NCI-H82 treated with DMSO at 0.1 percent for 48 hours (cell line): ENCODE measurements around the gene SLC1A3.

Experiments used
- DNase-seq: peaks from one replicate; lab custom pipeline; 2025; ENCODE audit not compliant: unreplicated experiment; lab: John Stamatoyannopoulos, UW

SLC1A3 gene

DNA sequence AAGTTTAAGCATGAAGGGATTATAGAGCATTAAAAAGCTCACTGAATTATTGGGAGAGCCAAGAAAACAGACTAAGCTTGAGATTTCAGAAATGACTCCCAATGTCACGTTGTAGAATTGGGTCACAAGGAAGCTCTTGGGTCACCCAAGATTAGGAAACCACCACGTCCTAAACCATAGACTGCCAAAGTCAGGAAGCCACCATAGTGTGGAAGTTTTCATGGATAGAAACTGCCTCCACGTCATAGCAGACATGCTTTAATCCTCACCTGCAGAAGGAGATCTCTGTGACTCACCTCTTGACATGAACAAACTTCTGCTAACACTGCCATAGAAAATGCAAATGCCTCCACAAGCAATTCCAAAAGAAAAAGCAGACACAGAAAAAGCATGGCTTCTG lies 106.3 kb downstream of the SLC1A3 start:
- DNase-seq: no peak

DNA sequence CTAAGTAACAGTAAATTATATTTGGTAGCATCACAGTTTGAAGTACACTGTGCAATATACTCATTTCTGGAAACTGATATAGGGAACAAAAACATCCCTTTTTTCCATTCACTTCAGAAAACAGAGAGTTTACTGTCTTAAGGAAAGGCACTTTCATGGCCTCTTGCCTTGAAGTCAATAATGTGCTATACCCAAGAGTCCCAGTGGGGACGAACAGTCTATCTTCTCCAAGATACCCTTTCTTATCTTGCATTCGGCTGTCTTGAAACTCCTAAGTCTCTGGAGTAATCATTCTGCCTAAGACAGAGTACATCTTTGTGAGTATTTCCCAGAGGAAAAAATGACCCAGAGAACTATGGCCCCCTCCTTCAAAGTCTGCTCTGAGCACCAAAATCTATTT lies 107.1 kb downstream of the SLC1A3 start:
- DNase-seq: no peak

DNA sequence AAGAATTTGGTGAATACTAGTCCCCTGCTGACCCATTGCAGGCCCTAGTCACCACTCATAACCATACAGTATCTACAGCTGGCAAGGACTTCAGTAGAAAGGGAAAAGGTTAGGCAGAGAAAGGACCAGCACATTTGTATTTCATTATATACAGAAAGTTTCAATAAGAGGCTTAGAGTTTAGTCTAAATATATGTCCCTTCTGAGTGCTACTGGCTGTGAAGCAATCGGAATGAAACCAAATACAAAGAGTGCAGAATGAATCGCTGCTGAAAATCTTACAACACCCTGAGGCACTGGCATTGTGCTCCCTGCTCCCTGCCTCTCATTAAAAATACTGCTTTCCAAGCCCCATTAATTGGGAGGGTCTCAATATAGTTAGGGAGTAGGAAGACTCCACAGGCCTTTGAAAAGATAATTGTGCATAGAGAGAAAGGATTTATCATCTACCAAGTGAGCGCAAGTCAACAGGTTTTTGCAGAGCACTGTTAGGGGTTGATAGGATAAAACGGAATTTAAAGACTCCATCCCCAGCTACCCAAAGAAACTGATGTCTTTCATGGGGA lies 110.8 kb downstream of the SLC1A3 start:
- no peak for DNase-seq

DNA sequence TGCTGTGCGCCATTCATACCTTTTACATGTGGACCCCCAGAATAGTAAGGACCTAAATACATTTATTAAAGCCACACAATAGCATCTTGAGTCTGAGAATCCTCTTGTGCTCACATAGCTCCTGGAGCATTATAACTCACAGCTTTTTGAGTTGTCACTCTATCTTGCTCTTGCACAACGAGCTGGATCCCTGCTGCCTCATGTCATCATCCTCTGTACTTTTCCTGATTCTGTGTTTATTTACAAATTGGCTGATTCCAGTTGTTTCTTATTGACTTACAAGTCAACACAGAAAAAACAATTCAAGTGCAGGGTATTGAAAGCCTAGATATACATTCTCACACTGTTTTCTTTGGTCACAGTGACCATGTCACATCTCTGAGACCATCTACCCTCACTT lies 112.9 kb downstream of the SLC1A3 start:
- no peak for DNase-seq

DNA sequence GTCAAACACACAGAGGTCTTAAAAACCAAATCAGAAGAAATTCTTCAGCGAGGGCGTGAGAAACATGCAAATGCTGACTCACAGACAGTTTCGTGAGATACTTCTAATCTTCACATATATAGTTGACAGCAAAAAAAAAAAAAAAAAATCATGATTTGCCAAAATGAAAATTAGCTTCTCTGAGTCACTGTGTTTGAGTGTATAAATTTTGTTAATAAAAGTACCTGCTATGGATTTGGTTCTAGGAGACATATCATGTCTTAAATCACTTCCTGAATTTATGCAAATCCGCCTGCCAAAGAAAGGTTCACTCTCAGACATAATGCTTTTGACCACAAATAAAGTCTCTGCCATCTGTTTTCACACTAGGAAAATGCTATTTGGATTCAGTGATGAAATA lies 114.3 kb downstream of the SLC1A3 start:
- DNase-seq: no peak

DNA sequence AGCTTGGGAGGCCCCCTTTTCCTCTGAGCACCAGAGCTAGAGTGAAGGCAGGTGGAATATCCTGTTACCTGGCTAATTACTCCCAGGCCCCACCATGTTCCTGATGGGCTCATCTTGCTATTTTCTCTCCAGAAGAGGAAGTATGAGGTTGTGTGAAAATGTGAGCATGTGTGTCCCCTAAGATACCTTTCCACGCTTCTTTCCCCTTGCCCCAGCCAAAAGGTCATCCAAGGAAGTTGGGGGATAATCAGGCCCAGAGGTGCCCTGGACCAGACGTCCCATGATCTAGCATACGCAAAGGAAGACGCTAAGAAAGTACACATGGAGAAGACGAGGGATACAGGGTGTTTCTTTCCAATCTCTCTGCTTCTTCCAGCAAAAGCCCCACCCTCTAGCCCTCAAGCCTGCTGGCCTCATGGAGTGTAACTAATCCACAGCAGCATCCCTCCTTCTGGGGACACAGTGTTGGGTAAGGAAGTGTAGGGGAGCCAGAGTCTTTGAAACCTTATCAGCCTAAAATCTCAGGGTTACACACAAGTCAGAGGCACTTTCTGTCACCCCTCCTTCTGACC lies 115.3 kb downstream of the SLC1A3 start:
- DNase-seq: no peak

DNA sequence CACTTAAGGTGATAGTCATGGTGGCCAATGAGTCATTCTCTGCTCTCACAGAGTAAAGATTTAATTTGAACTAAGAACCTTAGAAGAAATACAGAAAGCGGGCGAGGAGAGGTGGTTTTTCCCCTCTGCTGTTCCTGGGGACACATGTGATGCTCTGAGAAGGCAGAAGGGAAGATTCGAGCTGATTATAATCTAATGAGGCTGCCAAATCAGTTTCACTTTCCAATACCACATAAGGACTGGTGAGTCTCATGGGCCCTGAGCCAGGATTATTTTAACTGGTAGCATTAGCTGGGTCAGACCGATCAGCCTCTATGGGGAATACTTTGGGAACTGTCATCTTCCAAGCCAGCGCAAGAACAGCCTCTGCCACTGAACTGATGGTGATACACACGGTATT lies 116.5 kb downstream of the SLC1A3 start:
- DNase-seq: no peak

DNA sequence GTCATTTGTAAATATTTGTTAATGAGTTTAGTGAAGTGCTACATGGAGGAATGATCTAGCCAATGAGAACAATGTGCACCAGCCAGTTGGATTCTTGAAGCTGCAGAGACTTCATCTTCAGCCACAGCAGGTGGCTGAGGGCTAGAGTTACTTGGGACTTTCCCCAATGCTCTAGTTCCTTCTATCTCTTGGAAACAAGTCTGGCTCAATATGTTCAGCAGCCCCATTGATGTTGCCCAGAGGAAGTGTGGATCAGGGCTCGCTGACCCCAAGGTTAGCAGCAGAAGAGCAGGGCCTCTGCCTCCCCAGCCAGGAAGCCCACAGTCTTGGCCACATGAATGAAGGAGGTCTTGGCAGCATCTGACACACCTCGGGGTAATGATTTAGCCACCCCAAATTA lies 117.5 kb downstream of the SLC1A3 start:
- no peak for DNase-seq

DNA sequence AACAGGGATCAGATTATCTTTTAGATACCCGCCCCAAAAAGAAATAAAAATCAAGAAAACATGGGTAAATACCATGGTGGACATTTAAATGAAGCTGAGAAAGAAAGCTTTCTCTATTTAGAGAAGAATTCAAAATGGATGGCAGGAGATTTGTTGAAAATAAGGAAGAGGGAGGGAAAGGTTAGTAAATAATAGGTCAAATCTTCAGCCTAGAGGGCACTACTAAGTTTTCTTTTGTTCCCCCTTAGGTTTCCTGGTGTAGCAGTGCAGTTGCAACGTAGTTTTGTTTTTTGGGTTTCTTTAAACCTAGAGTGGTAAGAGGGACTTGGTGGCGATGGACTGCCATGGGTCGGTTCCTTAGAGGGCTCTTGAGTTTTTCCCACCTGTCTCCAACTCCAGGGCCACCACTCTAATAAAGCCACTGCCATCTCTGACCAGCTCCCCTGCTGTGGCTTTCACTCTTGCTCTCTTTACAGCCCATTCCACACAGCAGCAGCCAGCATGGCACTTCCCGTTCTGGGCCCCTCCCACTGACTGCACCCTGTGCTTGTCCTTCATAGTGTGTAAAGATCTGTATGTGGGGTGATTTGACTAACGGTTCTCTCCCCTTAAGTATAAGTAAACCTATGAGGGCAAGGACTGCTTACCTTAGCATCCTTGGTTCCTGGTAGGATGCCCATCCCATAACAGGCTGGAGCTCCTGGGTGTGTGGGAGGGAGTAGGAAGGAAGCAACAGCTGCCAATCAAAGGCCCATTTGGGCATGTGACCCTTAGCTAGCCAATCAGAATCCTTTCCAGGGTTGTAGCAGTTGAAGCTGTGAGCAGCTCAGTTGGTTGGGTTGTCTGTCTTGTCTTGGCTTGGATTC lies 118.3 kb downstream of the SLC1A3 start:
- no peak for DNase-seq

DNA sequence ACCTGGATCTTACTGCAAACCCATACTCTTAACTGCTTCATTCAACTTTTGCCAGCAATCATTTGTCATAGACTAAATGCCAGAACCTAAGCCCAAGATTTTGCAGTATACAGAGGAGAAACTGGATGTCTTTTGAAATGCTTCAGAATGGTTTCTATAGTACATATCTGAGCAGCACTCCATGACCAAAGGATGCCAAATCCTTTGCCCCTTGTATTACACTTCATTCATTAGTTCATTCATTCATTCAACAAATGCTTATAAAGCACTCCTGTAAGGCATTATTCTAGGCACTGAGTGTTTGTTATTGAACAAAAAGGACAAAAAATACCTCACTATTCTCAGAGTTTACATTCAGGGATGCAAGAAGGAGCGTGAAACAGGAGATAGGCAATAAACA lies 119.9 kb downstream of the SLC1A3 start:
- DNase-seq: no peak

DNA sequence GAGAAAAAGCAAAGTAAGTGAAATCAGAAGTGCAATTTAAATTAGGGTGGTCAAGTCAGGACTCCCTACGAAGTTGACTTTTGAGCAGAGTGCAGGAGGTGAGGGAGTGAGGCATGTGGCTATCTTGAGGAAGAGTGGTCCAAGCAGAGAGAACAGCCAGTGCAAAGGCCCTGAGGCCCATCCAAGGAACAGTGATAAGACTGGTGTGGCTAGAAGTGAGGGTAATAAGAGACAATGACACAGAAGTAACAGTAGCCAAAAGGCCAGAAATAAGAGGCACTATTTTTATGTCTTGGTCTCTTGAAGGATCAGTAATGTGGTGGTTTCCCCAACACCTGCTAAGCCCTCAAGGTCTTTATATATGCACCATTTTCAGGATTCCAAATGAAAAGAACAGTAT lies 120.4 kb downstream of the SLC1A3 start:
- DNase-seq: no peak

DNA sequence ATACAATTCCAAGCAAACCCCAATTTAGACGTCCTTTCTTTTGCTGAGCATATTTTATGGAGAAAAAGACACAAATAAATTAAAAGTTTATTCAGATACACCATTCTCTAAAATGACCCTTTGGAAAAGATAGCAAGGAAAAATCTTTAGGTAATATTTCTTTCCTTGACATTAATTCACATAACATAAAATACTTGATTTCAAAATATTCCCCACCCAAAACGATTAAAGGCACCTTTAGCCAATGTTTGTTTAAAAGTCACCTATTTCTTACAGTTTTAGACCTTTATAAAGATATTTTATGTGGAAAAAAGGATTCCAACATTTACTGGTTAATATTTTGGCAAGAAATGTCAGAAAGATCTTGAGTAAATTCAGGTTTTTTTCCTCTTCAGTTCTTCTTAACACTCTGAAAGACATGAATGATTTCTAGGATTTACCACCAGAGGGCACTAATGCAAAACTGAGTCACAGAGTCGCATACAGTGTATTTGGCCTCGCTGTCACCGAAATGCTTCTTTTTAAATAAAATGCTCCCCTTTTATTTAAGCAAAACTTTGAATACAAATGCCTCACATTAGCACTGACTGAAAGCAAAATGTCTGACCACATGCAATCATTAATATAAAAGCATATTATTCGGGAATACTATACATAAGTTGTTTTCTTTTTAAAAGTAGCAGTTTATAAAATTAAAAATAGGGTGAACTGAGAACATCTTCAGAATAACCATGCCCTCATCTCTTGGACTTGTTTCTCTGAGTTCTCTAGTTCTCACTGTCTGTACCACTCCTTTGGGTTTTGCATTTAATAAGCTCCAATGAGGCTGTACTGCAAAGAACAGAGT lies 122.5 kb downstream of the SLC1A3 start:
- peak; percentile 17 for DNase-seq

DNA sequence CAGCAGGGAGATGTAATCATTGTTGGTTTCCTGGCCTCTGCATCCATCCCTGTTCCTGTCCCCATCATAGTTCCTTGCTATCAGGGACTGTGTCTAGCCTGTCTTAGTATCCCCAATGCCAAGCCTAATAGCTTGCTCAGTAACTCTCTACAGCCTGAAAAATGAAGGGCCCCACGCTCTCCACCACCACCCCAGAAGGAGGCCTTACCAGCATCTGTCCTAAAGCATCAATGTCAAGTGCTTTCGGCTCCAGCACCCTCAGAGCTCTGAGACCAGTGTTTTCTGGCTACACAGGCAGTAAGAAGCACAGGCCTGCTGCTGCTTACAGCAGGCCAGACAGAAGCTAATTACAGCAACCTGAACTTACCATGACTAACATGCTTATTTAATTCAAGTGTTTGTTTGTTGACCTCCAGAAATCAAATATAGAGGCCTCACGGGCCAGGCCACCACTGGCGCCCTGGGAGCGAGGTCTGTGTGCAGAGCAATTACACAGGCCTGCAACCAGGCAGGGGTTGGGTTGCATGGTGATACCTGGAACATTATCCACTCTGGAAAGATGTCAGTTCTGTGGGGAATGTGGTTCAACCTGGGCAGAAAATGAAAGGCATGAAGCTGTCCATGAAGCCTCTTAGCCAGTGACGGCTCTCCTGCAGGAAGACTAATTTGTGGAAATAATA lies 124.3 kb downstream of the SLC1A3 start:
- DNase-seq: no peak

DNA sequence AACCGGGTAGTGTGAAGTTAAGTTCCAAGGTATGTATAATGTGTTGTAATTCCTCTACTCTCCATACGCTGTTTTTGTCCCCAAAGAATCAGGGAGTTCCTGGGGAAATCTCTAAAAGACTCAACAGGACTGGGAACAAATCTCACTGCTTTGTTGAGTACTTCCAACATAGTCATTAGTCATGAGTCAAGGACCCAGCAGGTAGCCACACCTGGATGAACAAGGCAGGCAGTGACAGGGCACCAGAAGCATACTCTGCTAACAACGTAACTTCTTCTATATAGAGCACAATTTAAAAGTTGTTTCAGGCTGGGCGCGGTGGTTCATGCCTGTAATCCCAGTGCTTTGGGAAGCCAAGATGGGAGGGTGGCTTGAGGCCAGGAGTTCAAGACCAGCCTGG lies 126.8 kb downstream of the SLC1A3 start:
- no peak for DNase-seq

DNA sequence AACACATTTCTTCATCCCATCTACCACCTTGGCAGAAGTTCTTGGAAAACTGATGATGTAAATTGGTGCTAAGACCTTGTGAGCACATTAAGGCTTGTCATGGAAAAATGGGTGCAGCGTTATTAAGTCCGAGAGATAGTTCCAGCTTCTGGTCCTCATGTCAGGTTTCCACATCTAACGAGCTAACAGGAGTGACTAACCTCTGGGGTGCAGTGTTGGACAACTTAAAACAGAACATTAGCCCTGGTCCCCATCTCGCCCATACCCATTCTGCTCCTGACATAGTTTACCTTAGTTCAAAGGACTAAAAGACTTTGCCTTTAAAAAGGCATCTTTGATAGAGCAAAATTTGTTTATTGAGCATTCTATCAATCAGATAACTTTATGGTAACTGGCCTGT lies 128.0 kb downstream of the SLC1A3 start:
- no peak for DNase-seq

DNA sequence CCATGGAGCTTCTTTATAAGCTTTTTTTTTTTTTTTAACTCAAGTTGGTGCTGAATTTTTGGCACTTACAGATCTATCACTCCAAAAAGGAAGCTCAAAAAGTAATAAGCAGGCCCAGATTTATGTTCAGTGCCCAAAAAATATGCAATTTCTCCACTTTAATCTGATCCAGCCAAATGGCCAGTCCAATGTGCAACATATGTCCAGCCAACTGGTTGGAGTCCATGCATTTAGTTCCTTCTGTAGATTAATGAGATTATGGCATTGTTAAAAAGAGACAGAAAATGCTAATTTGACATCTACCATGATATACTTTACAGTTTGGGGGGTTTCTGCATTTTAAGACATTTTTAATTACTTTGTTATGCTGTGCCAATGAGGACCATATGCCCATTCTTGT lies 129.5 kb downstream of the SLC1A3 start:
- DNase-seq: no peak
